BLaER1 (cell line): ENCODE data around the gene SV2C.

Experiments used
- H3K27ac ChIP-seq: shearing (Covaris generic); formaldehyde crosslinking; 2 replicates; pipeline ENCODE4 v1.8.1; 2022
- H3K27me3 ChIP-seq: shearing (Covaris generic); formaldehyde crosslinking; 2 replicates; pipeline ENCODE4 v1.8.1; 2022
- H3K36me3 ChIP-seq: shearing (Covaris generic); formaldehyde crosslinking; 2 replicates; pipeline ENCODE4 v1.8.1; 2022
- H3K4me1 ChIP-seq: shearing (Covaris generic); formaldehyde crosslinking; 2 replicates; pipeline ENCODE4 v1.8.1; 2022
- H3K4me2 ChIP-seq: shearing (Covaris generic); formaldehyde crosslinking; 2 replicates; pipeline ENCODE4 v1.8.1; 2022
- H3K4me3 ChIP-seq: shearing (Covaris generic); formaldehyde crosslinking; 2 replicates; pipeline ENCODE4 v1.8.1; 2022
- H3K9ac ChIP-seq: shearing (Covaris generic); formaldehyde crosslinking; 2 replicates; pipeline ENCODE4 v1.8.1; 2022
- H3K9me3 ChIP-seq: shearing (Covaris generic); formaldehyde crosslinking; 2 replicates; pipeline ENCODE4 v1.8.1; 2022
- H4K20me1 ChIP-seq: shearing (Covaris generic); formaldehyde crosslinking; 2 replicates; pipeline ENCODE4 v1.8.1; 2022
- Cebpa-rat ChIP-seq: shearing (Covaris generic); IDR thresholded peaks from 2 replicates; pipeline ENCODE4 v1.8.1; 2022

SV2C gene

GRCh38 chr5:76099756-76100155, 16.6 kb downstream of the SV2C start:
- Histone ChIP-seq H3K27me3 (no peaks in the 10 kb centered on the region), H3K36me3 (no peaks in the 10 kb centered on the region), H4K20me1 (no peaks in the 10 kb centered on the region), H3K4me1 (peaks cover 17% of the 10 kb centered on the region), H3K9me3 (no peaks in the 10 kb centered on the region), H3K27ac (no peak overlapping the region), H3K4me2 (0 out of 2 replicates have a peak overlapping the region, but pooled peaks have one; percentile 9), H3K9ac (no peak overlapping the region), H3K4me3 (no peak overlapping the region)
- no peak for TF ChIP-seq Cebpa-rat

- Histone ChIP-seq H3K4me1 (peaks cover 8% of the 10 kb centered on the region), H3K4me3 (no peak overlapping the region), H3K9ac (no peak overlapping the region)
These were observed 20.8 kb downstream of the SV2C start for GRCh38 chr5:76104027-76104426.

GRCh38 chr5:76106149-76106548, 23.0 kb downstream of the SV2C start:
- no peaks in the 10 kb centered on the region for H4K20me1 ChIP-seq
- H3K9me3 ChIP-seq: no peaks in the 10 kb centered on the region
- no peaks in the 10 kb centered on the region for H3K4me1 ChIP-seq
- TF ChIP-seq Cebpa-rat: no peak
- no peak overlapping the region for H3K4me2 ChIP-seq
- H3K27me3 ChIP-seq: no peaks in the 10 kb centered on the region
- no peaks in the 10 kb centered on the region for H3K36me3 ChIP-seq
- H3K27ac ChIP-seq: no peak overlapping the region
- H3K4me3 ChIP-seq: no peak overlapping the region
- no peak overlapping the region for H3K9ac ChIP-seq

More at GRCh38 chr5:76104027-76104426, 20.8 kb downstream of the SV2C start:
- H3K36me3 ChIP-seq: no peaks in the 10 kb centered on the region
- no peaks in the 10 kb centered on the region for H3K27me3 ChIP-seq
- no peak overlapping the region for H3K27ac ChIP-seq
- no peak for TF ChIP-seq Cebpa-rat
- H3K9me3 ChIP-seq: no peaks in the 10 kb centered on the region
- no peak overlapping the region for H3K4me2 ChIP-seq
- no peaks in the 10 kb centered on the region for H4K20me1 ChIP-seq

GRCh38 chr5:76111477-76112174, 28.4 kb downstream of the SV2C start:
- TF ChIP-seq Cebpa-rat: no peak
- Histone ChIP-seq H3K4me2 (no peak overlapping the region), H3K4me1 (no peaks in the 10 kb centered on the region)

GRCh38 chr5:76113103-76113502, 29.9 kb downstream of the SV2C start:
- H3K9me3 ChIP-seq: no peaks in the 10 kb centered on the region
- H3K4me2 ChIP-seq: no peak overlapping the region
- H4K20me1 ChIP-seq: no peaks in the 10 kb centered on the region
- no peaks in the 10 kb centered on the region for H3K4me1 ChIP-seq
- H3K9ac ChIP-seq: no peak overlapping the region
- no peak for TF ChIP-seq Cebpa-rat
- no peak overlapping the region for H3K4me3 ChIP-seq
- no peak overlapping the region for H3K27ac ChIP-seq
- no peaks in the 10 kb centered on the region for H3K36me3 ChIP-seq
- H3K27me3 ChIP-seq: no peaks in the 10 kb centered on the region

More at GRCh38 chr5:76111477-76112174, 28.4 kb downstream of the SV2C start:
- Histone ChIP-seq H3K4me3 (no peak overlapping the region), H3K9me3 (no peaks in the 10 kb centered on the region), H3K27me3 (no peaks in the 10 kb centered on the region), H4K20me1 (no peaks in the 10 kb centered on the region), H3K9ac (no peak overlapping the region), H3K27ac (no peak overlapping the region), H3K36me3 (no peaks in the 10 kb centered on the region)

GRCh38 chr5:76114179-76114851, 31.1 kb downstream of the SV2C start:
- TF ChIP-seq Cebpa-rat: no peak
- H3K9ac ChIP-seq: no peak overlapping the region
- no peaks in the 10 kb centered on the region for H3K9me3 ChIP-seq
- no peaks in the 10 kb centered on the region for H3K27me3 ChIP-seq
- no peak overlapping the region for H3K27ac ChIP-seq
- no peak overlapping the region for H3K4me3 ChIP-seq
- no peaks in the 10 kb centered on the region for H4K20me1 ChIP-seq
- no peaks in the 10 kb centered on the region for H3K36me3 ChIP-seq
- no peaks in the 10 kb centered on the region for H3K4me1 ChIP-seq
- H3K4me2 ChIP-seq: no peak overlapping the region

- no peaks in the 10 kb centered on the region for H3K36me3 ChIP-seq
- TF ChIP-seq Cebpa-rat: no peak
- no peak overlapping the region for H3K4me2 ChIP-seq
- no peak overlapping the region for H3K9ac ChIP-seq
- H3K4me3 ChIP-seq: no peak overlapping the region
- H3K27ac ChIP-seq: no peak overlapping the region
- H3K27me3 ChIP-seq: no peaks in the 10 kb centered on the region
- H3K9me3 ChIP-seq: no peaks in the 10 kb centered on the region
- H3K4me1 ChIP-seq: no peaks in the 10 kb centered on the region
- H4K20me1 ChIP-seq: no peaks in the 10 kb centered on the region
These were observed 42.2 kb downstream of the SV2C start for GRCh38 chr5:76125346-76125745.

- Histone ChIP-seq H3K4me2 (no peak overlapping the region), H3K4me1 (no peaks in the 10 kb centered on the region), H4K20me1 (no peaks in the 10 kb centered on the region), H3K9me3 (no peaks in the 10 kb centered on the region), H3K4me3 (no peak overlapping the region), H3K27me3 (no peaks in the 10 kb centered on the region), H3K36me3 (no peaks in the 10 kb centered on the region), H3K9ac (no peak overlapping the region), H3K27ac (no peak overlapping the region)
- TF ChIP-seq Cebpa-rat: no peak
These were observed 42.7 kb downstream of the SV2C start for GRCh38 chr5:76125888-76126287.

- Histone ChIP-seq H3K9ac (no peak overlapping the region), H3K27me3 (no peaks in the 10 kb centered on the region), H3K9me3 (no peaks in the 10 kb centered on the region), H3K4me1 (no peaks in the 10 kb centered on the region), H3K4me2 (no peak overlapping the region), H3K4me3 (no peak overlapping the region), H3K27ac (no peak overlapping the region), H4K20me1 (no peaks in the 10 kb centered on the region), H3K36me3 (no peaks in the 10 kb centered on the region)
- TF ChIP-seq Cebpa-rat: no peak
These were observed 50.8 kb downstream of the SV2C start for GRCh38 chr5:76134003-76134402.

GRCh38 chr5:76134646-76135045, 51.5 kb downstream of the SV2C start:
- H3K27ac ChIP-seq: no peak overlapping the region
- no peak overlapping the region for H3K4me3 ChIP-seq
- TF ChIP-seq Cebpa-rat: no peak
- no peaks in the 10 kb centered on the region for H3K36me3 ChIP-seq
- no peaks in the 10 kb centered on the region for H4K20me1 ChIP-seq
- no peaks in the 10 kb centered on the region for H3K9me3 ChIP-seq
- H3K4me1 ChIP-seq: no peaks in the 10 kb centered on the region
- H3K4me2 ChIP-seq: no peak overlapping the region
- H3K27me3 ChIP-seq: no peaks in the 10 kb centered on the region
- H3K9ac ChIP-seq: no peak overlapping the region
